Smooth muscle cell of the brain vasculature (primary cell): Measurements from ENCODE around the gene FAM169A.
"Not testable (repeated sequence)": the region's sequence is repeated elsewhere in the genome, so short reads cannot be mapped to it uniquely, and the experiment has no call there.

ENCODE experiments used
- DNase-seq: peaks from one replicate; pipeline ENCODE4 v3.0.0-alpha.2; 2012; ENCODE audit warnings: low read depth, low spot score

Gene FAM169A, protein sequence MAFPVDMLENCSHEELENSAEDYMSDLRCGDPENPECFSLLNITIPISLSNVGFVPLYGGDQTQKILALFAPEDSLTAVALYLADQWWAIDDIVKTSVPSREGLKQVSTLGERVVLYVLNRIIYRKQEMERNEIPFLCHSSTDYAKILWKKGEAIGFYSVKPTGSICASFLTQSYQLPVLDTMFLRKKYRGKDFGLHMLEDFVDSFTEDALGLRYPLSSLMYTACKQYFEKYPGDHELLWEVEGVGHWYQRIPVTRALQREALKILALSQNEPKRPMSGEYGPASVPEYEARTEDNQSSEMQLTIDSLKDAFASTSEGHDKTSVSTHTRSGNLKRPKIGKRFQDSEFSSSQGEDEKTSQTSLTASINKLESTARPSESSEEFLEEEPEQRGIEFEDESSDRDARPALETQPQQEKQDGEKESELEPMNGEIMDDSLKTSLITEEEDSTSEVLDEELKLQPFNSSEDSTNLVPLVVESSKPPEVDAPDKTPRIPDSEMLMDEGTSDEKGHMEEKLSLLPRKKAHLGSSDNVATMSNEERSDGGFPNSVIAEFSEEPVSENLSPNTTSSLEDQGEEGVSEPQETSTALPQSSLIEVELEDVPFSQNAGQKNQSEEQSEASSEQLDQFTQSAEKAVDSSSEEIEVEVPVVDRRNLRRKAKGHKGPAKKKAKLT

GRCh38 chr5:74865804-74866595, at the start of gene FAM169A:
Gene FAM169A, minus strand, starts transcription at chr5:74866387. Its CDS starts 24,711 bp downstream, at chr5:74841676.
- no peak for DNase-seq

DNA sequence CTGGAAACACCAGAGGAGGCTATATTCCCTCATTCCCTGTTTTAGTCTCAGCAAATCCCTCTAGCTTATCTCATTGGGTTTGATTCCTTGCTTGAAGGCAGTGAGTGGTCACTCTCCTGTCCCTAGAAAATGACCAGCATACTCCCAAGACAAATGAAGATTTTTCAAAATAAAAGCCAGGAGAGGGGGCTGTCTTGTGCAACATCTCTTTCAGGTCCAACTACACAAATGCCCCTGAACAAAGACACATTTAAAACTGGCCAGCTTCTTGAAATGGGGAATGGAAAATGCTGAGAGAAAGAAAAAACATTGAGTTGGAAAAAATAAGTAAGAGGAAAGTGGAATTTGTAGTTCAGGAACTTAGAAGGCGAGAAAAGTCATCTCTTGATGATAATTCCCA, 49.3 kb upstream of the FAM169A start:
- no peak for DNase-seq

- DNase-seq = not testable (repeated sequence)
These were observed 45.2 kb upstream of the FAM169A start for GRCh38 chr5:74911421-74911820.

DNA sequence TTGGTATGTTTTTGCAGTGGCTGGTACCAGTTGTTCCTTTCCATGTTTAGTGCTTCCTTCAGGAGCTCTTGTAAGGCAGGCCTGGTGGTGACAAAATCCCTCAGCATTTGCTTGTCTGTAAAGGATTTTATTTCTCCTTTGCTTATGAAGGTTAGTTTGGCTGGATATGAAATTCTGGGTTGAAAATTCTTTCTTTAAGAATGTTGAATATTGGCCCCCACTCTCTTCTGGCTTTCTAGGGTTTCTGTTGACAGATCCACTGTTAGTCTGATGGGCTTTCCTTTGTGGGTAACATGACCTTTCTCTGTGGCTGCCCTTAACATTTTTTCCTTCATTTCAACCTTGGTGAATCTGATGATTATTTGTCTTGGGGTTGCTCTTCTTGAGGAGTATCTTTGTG, 43.7 kb upstream of the FAM169A start:
- not testable (repeated sequence) for DNase-seq

GRCh38 chr5:74908237-74908636, 42.0 kb upstream of the FAM169A start:
- DNase-seq = not testable (repeated sequence)

GRCh38 chr5:74904713-74905112, 38.5 kb upstream of the FAM169A start:
- DNase-seq = not testable (repeated sequence)

- DNase-seq = no peak
These were observed 37.1 kb upstream of the FAM169A start for GRCh38 chr5:74903165-74903787.

DNA sequence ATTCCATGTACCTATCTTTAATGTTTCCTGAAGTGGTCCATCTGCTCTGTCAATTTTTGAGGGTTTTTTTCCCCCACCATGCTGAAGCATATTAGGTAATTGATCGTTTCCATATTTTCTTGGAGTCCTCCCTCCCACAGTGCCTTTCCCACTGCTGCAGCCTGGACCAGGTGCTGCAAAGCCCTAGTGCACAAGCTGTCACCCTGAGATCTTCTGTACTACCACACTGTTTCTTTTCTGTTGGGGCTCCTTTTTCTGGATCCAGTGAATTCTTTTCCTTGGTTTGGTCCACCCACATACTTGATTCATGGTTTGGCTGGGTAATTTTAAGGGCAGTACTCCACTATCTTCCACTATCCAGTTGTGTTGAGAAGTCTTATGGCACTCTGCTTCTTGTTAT, 30.9 kb upstream of the FAM169A start:
- DNase-seq = no peak

GRCh38 chr5:74895906-74896305, 29.7 kb upstream of the FAM169A start:
- no peak for DNase-seq

GRCh38 chr5:74894351-74894750, 28.2 kb upstream of the FAM169A start:
- DNase-seq = no peak

DNA sequence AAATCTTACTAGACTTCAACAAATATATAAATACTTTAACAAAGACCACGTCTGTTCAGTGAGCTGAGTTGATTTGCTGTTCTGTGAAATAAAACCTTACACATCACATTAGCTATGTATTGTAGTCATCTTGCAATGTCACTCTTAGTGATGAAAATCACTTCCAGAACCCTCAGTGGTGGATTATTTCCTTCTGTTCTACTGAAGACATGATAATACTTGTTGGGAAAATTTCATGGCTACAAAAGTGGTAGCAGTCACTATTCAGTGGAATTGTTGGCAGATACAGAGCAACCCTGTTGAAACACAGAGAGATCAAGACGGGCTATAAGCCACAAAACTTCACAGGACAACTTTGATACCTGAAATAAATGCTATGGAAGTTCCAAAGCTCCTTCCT, 26.7 kb upstream of the FAM169A start:
- no peak for DNase-seq

DNA sequence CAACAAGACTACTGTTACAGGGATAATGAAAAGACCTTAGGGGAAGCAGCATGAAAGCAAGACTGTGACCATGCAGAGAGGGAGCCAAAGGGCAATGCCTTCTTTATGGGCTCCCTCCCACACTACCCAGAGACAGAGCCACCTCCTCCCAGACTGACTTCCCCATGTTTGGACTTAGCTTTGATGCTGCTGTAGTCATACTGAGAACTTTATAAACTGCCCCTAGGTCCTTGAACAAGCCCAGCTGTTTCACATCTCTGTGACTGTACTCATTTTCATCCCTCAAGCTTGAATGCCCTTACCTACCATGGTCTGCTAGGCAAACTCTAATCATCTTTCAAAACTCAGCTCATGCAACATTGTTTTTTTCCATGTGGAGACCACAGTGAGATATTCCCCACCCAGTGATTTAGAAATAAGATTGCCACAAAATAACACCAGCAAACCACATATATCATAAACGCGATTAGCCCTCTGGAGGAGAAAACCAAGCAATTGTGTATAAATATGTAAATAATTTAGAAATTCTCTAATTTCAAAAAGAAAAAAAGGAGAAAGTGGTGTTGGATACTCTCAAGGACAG, 23.4 kb upstream of the FAM169A start:
- no peak for DNase-seq

DNA sequence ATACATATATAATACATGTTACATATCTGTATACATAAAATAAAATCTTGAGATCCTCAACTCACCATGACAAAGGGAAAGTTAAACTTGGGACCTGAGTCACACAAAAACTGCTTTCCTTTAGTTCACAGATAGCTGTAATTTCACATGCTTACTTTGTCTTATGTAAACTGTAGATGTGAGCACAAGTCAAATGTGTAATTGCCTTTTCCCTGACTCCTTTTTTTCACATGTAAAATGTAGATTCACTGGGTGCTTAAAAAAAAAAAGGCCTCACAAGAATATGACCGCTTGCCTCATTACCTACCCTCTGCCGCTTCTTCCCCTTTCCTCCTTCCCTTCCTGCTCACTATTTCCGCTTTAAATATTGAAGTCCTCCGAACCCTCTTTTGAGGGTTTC, 21.9 kb upstream of the FAM169A start:
- no peak for DNase-seq

DNA sequence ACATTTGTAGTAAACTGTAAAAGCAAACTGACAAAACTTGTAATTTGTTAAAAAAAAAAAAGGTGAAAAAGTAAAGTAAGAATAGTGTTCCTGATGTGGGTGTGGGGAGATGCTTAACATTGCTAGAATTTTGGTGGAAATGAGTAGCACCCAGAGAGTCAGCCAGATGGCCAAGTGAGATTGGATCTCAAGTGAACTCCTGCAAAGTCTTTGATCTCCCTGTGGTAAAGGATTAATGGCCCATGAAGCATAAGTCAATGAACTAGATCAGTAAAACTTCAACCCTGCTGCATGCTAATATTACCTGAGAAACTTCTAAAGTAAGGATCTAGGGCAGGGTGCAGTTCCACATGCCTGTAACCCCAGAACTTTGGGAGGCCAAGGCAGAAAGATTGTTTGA, 19.0 kb upstream of the FAM169A start:
- no peak for DNase-seq

DNA sequence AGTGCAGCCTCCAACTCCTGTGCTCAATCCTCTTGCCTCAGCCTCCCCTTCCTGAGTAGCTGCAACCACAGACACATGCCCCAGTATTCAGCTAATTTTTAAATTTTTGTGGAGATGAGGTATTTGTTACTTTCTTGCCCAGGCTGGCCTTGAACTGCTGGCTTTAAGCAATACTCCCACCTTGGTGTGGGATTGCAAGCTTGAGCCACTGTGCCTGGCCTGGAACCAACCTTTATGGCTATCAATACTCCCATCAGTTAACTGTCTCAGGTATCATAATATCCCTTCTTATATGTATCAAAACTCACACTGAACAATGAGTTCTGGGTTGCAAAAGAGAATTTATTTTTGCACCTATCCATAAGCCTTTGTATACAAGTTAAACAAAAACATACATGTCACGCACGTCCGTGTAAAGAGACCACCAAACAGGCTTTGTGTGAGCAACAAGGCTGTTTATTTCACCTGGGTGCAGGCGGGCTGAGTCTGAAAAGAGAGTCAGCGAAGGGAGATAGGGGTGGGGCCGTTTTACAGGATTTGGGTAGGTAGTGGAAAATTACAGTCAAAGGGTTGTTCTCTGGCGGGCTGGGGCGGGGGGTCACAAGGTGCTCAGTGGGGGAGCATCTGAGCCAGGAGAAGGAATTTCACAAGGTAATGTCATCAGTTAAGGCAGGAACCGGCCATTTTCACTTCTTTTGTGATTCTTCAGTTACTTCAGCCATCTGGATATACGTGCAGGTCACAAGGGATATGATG, 16.4 kb upstream of the FAM169A start:
- not testable (repeated sequence) for DNase-seq

- DNase-seq = no peak
These were observed 11.6 kb upstream of the FAM169A start for GRCh38 chr5:74877624-74878304.

GRCh38 chr5:74875994-74876791, 10.0 kb upstream of the FAM169A start:
- DNase-seq = no peak

DNA sequence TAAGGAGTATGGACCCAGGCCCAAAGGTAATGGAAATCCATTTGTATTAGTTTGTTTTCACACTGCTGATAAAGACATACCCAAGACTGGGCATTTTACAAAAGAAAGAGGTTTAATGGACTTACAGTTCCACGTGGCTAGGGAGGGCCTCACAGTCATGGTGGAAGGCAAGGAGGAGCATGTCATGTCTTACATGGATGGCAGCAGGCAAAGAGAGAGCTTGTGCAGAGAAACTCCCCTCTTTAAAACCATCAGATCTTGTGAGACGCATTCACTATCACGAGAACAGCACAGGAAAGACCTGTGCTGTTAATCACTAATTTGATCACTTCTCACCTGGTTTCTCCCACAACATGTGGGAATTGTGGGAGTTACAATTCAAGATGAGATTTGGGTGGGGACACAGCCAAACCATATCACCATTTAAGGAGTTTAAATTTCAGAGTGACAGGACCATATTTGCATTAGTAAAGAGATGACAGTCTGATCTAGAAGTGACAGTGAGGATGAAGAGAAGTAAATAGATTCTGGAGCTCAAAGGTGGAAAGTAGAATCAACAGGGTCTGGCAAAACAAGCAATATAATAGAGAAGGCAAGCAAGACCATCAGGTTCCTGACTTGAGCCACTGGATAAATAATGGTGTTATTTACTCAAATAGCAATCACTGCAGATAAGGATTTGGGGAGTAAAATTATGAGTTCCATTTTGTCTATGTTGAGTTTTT, 7.5 kb upstream of the FAM169A start:
- no peak for DNase-seq
